Transverse colon (tissue), 4 donors: Measurements from ENCODE around the gene ZNF462.

Experiments
- CTCF ChIP-seq, 5 experiments: fragments of 200-600 bp in 3 of 5; fragments of 450-650 bp in 2 of 5; sonication (generic) in 3 of 5; IDR thresholded peaks; 1 replicate in 2 of 5; 2 replicates in 3 of 5; pipeline ENCODE4 v1.5.1; 2016 to 2017; ENCODE audit warnings: antibody characterized with exemption in 5 of 5, inconsistent platforms in 3 of 5, mild to moderate bottlenecking in 2 of 5, moderate library complexity in 1 of 5
- EP300 ChIP-seq: sonication (generic); formaldehyde crosslinking; IDR thresholded peaks from one replicate; pipeline ENCODE4 v1.6.1; 2017; ENCODE audit warnings: antibody characterized with exemption, low read depth
- POLR2A ChIP-seq: fragments of 450-650 bp; IDR thresholded peaks from one replicate; pipeline ENCODE4 v1.6.1; 2016; ENCODE audit warnings: antibody characterized with exemption, mild to moderate bottlenecking, moderate library complexity
- POLR2AphosphoS5 ChIP-seq, 3 donors: sonication (generic); formaldehyde crosslinking; IDR thresholded peaks; one replicate each; pipeline ENCODE4 v1.6.1; 2016; ENCODE audit warnings: antibody characterized with exemption in 3 of 3

GRCh38 chr9:106930477-106930876 is 67.5 kb downstream of the ZNF462 start:
- TF ChIP-seq CTCF (IDR thresholded peaks at IDR 0.05), result no peak
- no peak for TF ChIP-seq POLR2A
- no peak for TF ChIP-seq POLR2AphosphoS5 (IDR thresholded peaks at IDR 0.05)
- TF ChIP-seq EP300, result no peak
